ENCODE results near the gene UBTD2.
"Not testable (repeated sequence)": the region's sequence is repeated elsewhere in the genome, so short reads cannot be mapped to it uniquely, and the experiment has no call there.

UBTD2 gene

DNA sequence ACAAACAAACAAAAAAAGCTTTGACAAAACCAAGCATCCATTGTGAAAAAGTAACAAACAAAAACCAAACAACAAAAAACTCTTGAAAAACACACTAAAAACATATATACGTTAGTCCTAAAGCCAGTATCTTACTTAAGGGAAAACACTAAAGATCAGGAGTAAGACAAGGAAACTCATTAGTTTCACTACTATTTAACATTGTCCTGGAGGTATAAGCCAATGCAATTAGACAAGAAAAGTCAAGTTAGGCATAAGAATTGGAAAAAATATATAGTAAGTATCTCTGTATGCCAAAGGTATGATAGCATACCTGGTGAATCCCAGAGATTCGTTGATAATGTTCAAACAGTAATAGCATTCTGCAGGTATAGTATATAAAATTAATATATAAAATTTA is 21.8 kb upstream of the UBTD2 start:
- no peak overlapping the region for H3K27ac Mint-ChIP-seq (ENCODE audit: low read depth)
- H3K9me3 Mint-ChIP-seq, result no peaks in the 10 kb centered on the region
- no peaks in the 10 kb centered on the region for H3K36me3 Mint-ChIP-seq (ENCODE audit: insufficient read depth)
- peaks cover 43% of the 10 kb centered on the region for H3K27me3 Mint-ChIP-seq
- DNase-seq (ENCODE audit: low spot score in 2 of 2) (no peak), ATAC-seq (replicated peaks; ENCODE audit: extremely low read depth, poor library complexity, severe bottlenecking) (no peak)
- H3K4me1 Mint-ChIP-seq, result no peaks in the 10 kb centered on the region
- H3K4me3 Mint-ChIP-seq, result no peak overlapping the region

DNA sequence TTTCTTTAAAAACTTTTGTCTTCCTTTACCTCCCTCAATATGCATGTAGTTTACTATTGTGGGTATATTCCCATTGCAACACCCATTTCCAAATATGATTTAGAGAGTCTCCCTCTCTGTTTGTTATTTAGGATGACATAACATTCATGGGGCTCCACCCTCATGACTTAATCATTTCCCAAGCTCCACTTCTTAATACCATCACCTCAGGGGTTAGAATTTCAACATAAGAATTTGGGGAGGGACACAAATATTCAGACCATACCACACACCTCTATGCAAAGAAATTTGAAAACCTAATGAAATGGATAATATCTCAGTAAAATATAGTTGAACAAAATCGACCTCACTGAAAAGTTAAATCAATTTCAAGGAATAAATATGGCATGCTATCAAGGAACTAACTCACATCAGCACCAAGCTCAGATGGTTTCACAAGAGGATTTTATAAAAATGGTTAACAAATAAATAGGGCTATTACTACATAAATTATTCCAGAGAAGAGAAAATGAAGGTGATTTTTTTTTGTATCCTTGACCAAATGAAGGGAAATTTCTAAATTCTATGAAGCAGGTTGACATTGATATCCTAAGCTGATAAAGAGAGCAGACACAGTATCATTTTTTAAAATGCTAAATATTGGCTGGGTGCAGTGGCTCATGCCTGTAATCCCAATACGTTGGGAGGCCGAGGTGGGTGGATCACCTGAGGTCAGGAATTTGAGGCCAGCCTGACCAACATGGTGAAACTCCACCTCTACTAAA is 20.2 kb upstream of the UBTD2 start:
- Mint-ChIP-seq H3K36me3 (ENCODE audit: insufficient read depth) (no peaks in the 10 kb centered on the region), H3K4me1 (no peaks in the 10 kb centered on the region), H3K27ac (ENCODE audit: low read depth) (no peak overlapping the region), H3K9me3 (no peaks in the 10 kb centered on the region), H3K4me3 (no peak overlapping the region), H3K27me3 (peaks cover 38% of the 10 kb centered on the region)
- no peak for ATAC-seq (replicated peaks; ENCODE audit: extremely low read depth, poor library complexity, severe bottlenecking)
- no peak for DNase-seq (ENCODE audit: low spot score in 2 of 2)

DNA sequence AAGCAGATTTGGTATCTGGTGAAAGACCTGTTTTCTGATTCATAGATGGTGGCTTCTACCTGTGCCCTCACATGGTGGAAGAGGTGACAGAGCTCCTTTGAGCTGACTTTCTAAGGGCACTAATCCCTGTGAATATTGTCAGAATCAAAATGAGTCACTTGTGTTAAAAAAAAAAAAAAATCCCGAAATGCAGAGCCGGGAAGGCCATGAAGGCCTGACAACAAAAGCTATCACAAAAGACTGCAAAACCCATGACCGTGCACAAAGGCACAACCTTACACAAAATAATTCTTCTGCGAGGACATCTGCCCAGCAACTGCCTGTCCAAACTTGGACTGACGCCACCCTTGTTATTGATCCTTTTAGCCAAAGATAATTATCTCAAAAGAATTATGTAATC is 19.6 kb upstream of the UBTD2 start:
- Mint-ChIP-seq H3K9me3 (no peaks in the 10 kb centered on the region), H3K27me3 (peaks cover 34% of the 10 kb centered on the region), H3K27ac (ENCODE audit: low read depth) (no peak overlapping the region), H3K4me3 (no peak overlapping the region), H3K4me1 (no peaks in the 10 kb centered on the region), H3K36me3 (ENCODE audit: insufficient read depth) (no peaks in the 10 kb centered on the region)
- ATAC-seq (replicated peaks; ENCODE audit: extremely low read depth, poor library complexity, severe bottlenecking) (no peak), DNase-seq (ENCODE audit: low spot score in 2 of 2) (no peak)

DNA sequence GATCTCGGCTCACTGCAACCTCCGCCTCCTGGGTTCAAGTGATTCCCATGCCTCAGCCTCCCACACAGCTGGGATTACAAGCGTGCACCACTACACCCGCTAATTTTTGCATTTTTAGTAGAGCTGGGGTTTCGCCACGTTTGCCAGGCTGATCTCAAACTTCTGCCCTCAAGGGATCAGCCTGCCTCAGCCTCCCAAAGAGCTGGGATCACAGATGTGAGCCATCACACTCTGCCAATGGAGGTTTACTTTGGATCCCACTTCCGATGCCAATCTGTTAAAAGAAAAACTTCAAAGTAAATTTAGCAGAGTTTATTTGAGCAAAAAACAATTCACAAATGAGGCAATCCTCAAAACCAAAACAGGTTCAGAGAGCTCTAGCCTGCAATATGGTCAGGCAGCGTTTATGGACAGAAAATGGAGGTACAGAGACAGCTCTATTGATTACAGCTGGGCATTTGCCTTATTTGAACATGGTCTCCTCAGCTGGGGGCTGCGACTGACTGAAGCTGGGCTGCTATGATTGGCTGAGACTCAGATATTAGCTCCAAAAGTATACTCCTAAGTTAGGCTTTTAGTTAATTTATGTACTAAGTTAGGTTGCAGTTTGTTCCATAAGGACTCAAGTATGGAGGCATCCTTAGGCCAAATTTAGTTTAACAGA is 18.6 kb upstream of the UBTD2 start:
- ATAC-seq (replicated peaks; ENCODE audit: extremely low read depth, poor library complexity, severe bottlenecking) (no peak), DNase-seq (ENCODE audit: low spot score in 2 of 2) (no peak)
- H3K36me3 Mint-ChIP-seq (ENCODE audit: insufficient read depth), result no peaks in the 10 kb centered on the region
- H3K4me1 Mint-ChIP-seq, result no peaks in the 10 kb centered on the region
- no peak overlapping the region for H3K27ac Mint-ChIP-seq (ENCODE audit: low read depth)
- H3K27me3 Mint-ChIP-seq, result peaks cover 26% of the 10 kb centered on the region
- no peak overlapping the region for H3K4me3 Mint-ChIP-seq
- H3K9me3 Mint-ChIP-seq, result no peaks in the 10 kb centered on the region

DNA sequence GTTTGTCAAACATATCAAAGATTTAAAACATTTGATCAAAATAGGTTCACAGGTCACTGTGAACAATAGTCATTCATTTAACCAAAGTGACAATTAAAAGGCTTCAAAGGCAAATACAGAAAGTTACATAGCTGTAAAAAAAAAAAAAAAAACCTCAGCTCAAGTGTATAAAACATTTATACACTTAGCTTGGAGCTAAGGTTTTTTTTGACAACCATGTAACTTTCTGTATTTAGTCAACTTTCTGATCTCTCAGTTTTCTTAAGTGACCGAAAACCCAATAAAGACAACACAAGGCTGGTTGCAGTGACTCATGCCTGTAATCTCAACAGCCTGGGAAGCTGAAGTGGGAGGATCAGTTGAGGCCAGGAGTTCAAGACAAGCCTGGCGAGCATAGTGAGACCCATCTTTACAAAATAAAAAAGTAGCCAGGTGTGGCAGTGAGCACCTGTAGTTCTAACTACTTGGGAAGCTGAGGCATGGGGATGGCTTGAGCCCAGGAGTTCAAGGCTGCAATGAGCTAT is 16.4 kb upstream of the UBTD2 start:
- ATAC-seq (replicated peaks; ENCODE audit: extremely low read depth, poor library complexity, severe bottlenecking) (no peak), DNase-seq (ENCODE audit: low spot score in 2 of 2) (no peak)
- Mint-ChIP-seq H3K4me1 (no peaks in the 10 kb centered on the region), H3K9me3 (no peaks in the 10 kb centered on the region), H3K36me3 (ENCODE audit: insufficient read depth) (no peaks in the 10 kb centered on the region), H3K27me3 (peaks cover 23% of the 10 kb centered on the region), H3K27ac (ENCODE audit: low read depth) (no peak overlapping the region), H3K4me3 (no peak overlapping the region)

DNA sequence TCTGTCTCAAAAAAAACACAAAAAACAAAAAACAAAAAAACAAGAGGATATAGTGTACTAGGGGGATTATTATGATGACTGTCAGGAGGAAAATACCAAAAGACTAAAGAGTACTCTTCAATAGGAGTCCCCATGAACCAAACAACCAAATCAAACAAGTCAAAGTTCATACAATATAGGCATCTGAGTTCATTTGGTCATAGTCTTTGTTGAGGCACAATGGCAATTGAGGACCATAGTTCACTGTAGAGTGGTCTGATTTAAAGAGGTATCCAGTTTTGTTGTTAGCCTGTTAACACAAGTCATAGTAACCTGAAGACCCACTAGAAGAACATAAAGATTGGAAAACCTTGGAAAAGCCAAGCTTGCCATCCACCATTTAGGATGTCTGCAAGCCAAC is 11.3 kb upstream of the UBTD2 start:
- Mint-ChIP-seq H3K4me1 (no peaks in the 10 kb centered on the region), H3K36me3 (ENCODE audit: insufficient read depth) (peaks cover 2% of the 10 kb centered on the region), H3K4me3 (no peak overlapping the region), H3K27ac (ENCODE audit: low read depth) (no peak overlapping the region), H3K27me3 (no peaks in the 10 kb centered on the region), H3K9me3 (no peaks in the 10 kb centered on the region)
- DNase-seq (ENCODE audit: low spot score in 2 of 2) (no peak), ATAC-seq (replicated peaks; ENCODE audit: extremely low read depth, poor library complexity, severe bottlenecking) (no peak)

DNA sequence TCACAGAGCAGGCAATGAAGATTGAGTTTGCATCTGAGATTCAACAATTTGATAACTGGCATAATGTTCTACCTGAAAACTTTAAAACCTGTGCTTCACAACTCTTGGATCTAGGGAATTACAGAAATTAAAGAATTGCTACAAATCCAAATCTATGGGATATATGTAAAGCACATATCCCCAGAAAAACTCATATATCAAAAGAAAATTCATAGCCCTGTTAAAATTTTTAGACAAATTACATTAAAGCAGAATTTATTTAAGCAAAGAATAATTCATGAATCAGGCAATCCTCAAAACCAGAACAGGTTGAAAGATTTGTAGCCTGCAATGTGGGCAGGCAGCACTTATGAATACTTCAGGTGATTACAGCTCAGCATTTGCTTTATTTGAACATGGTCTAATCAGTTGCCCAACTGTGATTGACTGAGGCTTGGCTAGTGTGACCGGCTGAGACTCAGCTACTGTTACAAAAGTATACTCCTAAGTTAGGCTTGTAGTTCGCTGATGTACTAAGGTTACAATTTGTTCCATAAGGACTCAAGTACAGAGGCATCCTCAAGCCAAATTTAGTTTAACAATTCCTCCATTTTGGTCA is 10.3 kb upstream of the UBTD2 start:
- Mint-ChIP-seq H3K27ac (ENCODE audit: low read depth) (no peak overlapping the region), H3K9me3 (no peaks in the 10 kb centered on the region), H3K36me3 (ENCODE audit: insufficient read depth) (peaks cover 2% of the 10 kb centered on the region), H3K4me3 (no peak overlapping the region), H3K4me1 (no peaks in the 10 kb centered on the region), H3K27me3 (no peaks in the 10 kb centered on the region)
- DNase-seq (ENCODE audit: low spot score in 2 of 2), result no peak
- no peak for ATAC-seq (replicated peaks; ENCODE audit: extremely low read depth, poor library complexity, severe bottlenecking)

DNA sequence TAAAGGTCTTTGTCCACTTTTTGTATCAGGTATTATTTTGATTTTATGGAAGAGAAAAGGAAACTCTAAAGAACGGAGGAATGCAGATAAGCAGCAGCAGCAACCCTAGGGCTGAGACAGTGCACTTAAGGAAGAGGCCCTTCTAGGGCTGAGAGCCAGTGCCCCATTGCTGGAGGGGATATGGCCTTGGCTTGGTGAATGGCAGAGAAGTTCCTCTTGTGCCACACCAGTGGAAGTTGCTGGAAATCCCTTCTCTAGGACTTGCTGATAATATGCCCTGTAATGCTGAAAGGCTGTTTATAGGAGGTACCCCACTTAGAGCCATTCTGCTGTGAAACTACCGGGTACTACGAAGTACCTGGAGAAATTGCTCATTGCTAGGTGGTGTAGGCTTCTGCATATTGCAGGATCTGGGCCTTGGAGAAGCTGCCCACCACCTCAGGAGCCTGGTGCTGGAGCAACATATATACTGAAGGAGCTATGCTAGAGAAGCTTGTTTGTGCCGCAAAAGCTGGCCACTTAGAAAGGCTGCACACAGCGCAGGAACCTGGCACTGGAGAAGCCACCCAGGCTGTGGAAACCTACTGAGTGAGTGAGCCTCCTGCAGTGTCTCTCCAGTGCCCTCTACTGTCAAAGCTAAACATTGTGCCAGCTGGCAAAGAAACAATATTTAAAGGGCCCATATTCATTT is 9.6 kb upstream of the UBTD2 start:
- no peaks in the 10 kb centered on the region for H3K27me3 Mint-ChIP-seq
- H3K36me3 Mint-ChIP-seq (ENCODE audit: insufficient read depth), result peaks cover 2% of the 10 kb centered on the region
- H3K4me3 Mint-ChIP-seq, result no peak overlapping the region
- H3K27ac Mint-ChIP-seq (ENCODE audit: low read depth), result no peak overlapping the region
- peak; percentile 17 to 36 for DNase-seq (ENCODE audit: low spot score in 2 of 2)
- no peaks in the 10 kb centered on the region for H3K9me3 Mint-ChIP-seq
- peak; percentile 95 for ATAC-seq (replicated peaks; ENCODE audit: extremely low read depth, poor library complexity, severe bottlenecking)
- H3K4me1 Mint-ChIP-seq, result no peaks in the 10 kb centered on the region

DNA sequence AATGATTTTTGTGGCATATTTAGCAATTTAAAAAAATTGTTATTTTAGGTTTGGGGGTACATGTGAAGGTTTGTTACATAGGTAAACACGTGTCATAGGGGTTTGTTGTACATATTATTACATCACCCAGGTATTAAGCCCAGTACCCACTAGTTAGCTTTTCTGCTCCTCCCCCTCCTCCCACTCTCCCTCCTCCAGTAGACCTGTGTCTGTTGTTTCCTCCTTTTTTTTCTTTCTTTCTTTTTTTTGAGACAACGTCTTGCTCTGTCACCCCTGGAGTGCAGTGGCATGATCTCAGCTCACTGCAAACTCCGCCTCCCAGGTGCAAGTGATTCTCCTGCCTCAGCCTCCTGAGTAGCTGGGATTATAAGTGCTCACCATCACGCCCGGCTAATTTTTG is 8.3 kb upstream of the UBTD2 start:
- not testable (repeated sequence) for ATAC-seq (replicated peaks; ENCODE audit: extremely low read depth, poor library complexity, severe bottlenecking); H3K9me3 Mint-ChIP-seq

DNA sequence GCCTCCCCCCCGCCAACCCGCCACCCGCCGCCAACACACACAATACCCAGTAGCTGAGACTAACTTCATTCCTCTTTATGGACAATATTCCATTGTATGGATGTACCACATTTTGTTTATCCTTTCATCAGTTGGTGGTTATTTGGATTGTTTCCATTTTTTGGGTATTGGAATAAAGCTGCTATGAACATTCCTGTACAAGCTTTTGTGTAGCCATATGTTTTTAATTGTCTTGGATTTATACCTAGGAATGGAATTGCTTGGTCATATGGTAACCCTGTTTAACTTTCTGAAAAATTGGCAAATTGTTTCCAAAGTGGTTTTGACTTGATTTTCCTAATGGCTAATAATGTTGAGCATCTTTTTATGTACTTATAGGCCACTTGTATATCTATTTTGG is 4.9 kb upstream of the UBTD2 start:
- H3K27me3 Mint-ChIP-seq, result no peaks in the 10 kb centered on the region
- H3K27ac Mint-ChIP-seq (ENCODE audit: low read depth), result no peak overlapping the region
- ATAC-seq (replicated peaks; ENCODE audit: extremely low read depth, poor library complexity, severe bottlenecking), result no peak
- H3K4me1 Mint-ChIP-seq, result no peaks in the 10 kb centered on the region
- peaks cover 6% of the 10 kb centered on the region for H3K36me3 Mint-ChIP-seq (ENCODE audit: insufficient read depth)
- H3K4me3 Mint-ChIP-seq, result no peak overlapping the region
- no peak for DNase-seq (ENCODE audit: low spot score in 2 of 2)
- H3K9me3 Mint-ChIP-seq, result no peaks in the 10 kb centered on the region

More for the DNA sequence above, 8.3 kb upstream of the UBTD2 start:
- H3K4me1 Mint-ChIP-seq; DNase-seq (ENCODE audit: low spot score in 2 of 2); H3K36me3 Mint-ChIP-seq (ENCODE audit: insufficient read depth); H3K4me3 Mint-ChIP-seq; H3K27ac Mint-ChIP-seq (ENCODE audit: low read depth); H3K27me3 Mint-ChIP-seq: not testable (repeated sequence)

DNA sequence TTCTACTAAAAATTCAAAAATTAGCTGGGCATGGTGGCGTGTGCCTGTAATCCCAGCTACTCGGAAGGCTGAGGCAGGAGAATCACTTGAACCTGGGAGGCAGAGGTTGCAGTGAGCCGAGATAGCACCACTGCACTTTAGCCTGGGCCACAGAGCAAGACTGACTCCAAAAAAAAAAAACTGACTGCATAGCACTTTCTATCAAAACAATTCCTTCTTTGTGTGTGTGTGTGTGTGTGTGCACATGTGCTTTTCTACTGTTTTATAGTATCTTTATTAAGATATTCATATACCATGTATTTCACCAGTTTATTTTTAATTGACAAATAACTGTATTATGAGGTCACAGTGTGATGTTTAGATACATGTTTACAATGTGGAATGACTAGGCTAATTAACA is 3.6 kb upstream of the UBTD2 start:
- not testable (repeated sequence) for ATAC-seq (replicated peaks; ENCODE audit: extremely low read depth, poor library complexity, severe bottlenecking); H3K4me3 Mint-ChIP-seq; H3K36me3 Mint-ChIP-seq (ENCODE audit: insufficient read depth)

DNA sequence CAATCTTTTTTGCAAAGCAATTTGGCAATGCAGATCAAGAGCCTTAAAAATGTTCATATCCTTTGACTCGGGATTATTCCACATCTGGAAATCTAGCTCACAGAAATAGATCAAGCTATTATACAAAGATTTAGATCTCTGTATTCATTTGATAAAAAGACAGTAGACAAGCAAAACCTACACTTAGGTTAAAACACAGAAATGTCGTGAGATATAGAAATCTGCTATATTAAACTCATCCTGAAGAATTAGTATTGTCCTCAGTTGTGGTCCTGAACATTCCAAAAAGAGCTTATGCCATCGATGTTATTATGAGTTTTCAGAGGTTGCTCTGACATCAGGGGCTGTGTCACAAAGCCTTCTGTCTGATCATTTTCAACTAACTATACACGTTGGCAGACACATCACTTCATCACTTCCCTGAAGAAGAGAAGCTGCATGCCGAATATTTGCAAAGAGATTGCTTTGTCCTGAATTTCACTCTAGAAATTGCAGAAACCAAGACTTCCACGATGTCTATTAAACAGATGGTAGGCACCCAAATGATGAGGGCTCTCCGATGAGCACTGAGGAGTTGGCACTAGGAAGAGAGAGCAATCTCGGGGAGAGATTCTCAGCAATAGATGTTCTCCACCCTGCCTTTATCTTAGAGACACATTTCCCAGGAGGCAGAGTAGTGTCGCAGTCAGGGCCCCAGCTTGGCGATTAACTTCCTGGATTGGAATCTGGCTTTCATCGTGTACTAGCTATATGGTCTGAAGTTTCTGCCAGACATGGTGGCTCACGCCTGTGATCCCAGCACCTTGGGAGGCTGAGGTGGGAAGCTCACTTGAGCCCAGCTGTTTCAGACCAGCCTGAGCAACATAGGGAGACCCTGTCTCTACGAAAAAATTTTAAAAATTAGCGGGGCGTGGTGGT is 1.9 kb upstream of the UBTD2 start:
- ATAC-seq (replicated peaks; ENCODE audit: extremely low read depth, poor library complexity, severe bottlenecking), result no peak
- no peak overlapping the region for H3K27ac Mint-ChIP-seq (ENCODE audit: low read depth)
- peak overlapping the region; percentile 83 for H3K4me3 Mint-ChIP-seq

More for the DNA sequence above, 3.6 kb upstream of the UBTD2 start:
- H3K4me1 Mint-ChIP-seq, result peaks cover 10% of the 10 kb centered on the region
- not testable (repeated sequence) for DNase-seq (ENCODE audit: low spot score in 2 of 2); H3K27ac Mint-ChIP-seq (ENCODE audit: low read depth); H3K27me3 Mint-ChIP-seq; H3K9me3 Mint-ChIP-seq

More for the DNA sequence above, 1.9 kb upstream of the UBTD2 start:
- no peak for DNase-seq (ENCODE audit: low spot score in 2 of 2)
- Mint-ChIP-seq H3K9me3 (no peaks in the 10 kb centered on the region), H3K27me3 (no peaks in the 10 kb centered on the region), H3K36me3 (ENCODE audit: insufficient read depth) (peaks cover 6% of the 10 kb centered on the region), H3K4me1 (peaks cover 16% of the 10 kb centered on the region)

All from central memory CD8-positive, alpha-beta T cell (primary cell).